HepG2 (cell line): ENCODE measurements around the gene LLGL1. TPM values are rescaled to one million over a fixed set of nuclear protein-coding genes. Genes with fewer than 3 reads are reported as not detected.
A peak's percentile ranks its signal among the peaks of the same experiment; 100 is the strongest.

Source experiments
- EEA1 ChIP-seq: sonication (generic); formaldehyde crosslinking; IDR thresholded peaks from 2 replicates; pipeline ENCODE4 v1.5.1; 2020; ENCODE audit warnings: mild to moderate bottlenecking, missing genetic modification reagents, borderline replicate concordance
- FOXO4 ChIP-seq: sonication (generic); formaldehyde crosslinking; conservative IDR thresholded peaks from 2 replicates; pipeline ENCODE4 v1.8.1; 2023; ENCODE audit warnings: missing genetic modification reagents
- HNRNPL ChIP-seq: fragments of 200-400 bp; formaldehyde crosslinking; IDR thresholded peaks from 2 replicates; pipeline ENCODE4 v1.6.1; 2017; ENCODE audit warnings: mild to moderate bottlenecking, low read depth, low read length
- POLR2G ChIP-seq: fragments of 200-400 bp; formaldehyde crosslinking; IDR thresholded peaks from 2 replicates; pipeline ENCODE4 v1.6.1; 2018; ENCODE audit warnings: mild to moderate bottlenecking, low read depth, low read length, moderate library complexity
- SRSF4 ChIP-seq: fragments of 200-400 bp; formaldehyde crosslinking; IDR thresholded peaks from one replicate; pipeline ENCODE4 v1.6.1; 2018; ENCODE audit warnings: mild to moderate bottlenecking, low read depth, low read length, moderate library complexity; ENCODE audit not compliant: poor library complexity, severe bottlenecking
- ZNF614 ChIP-seq: IDR thresholded peaks from 2 replicates; pipeline ENCODE4 v1.6.1; 2018; ENCODE audit warnings: missing biosample characterization, missing genetic modification reagents, inconsistent platforms, borderline replicate concordance
- ZNF746 ChIP-seq: sonication (generic); formaldehyde crosslinking; IDR thresholded peaks from 2 replicates; pipeline ENCODE4 v1.8.0; 2022; ENCODE audit warnings: mild to moderate bottlenecking, missing genetic modification reagents
- ZNF749 ChIP-seq: sonication (generic); formaldehyde crosslinking; IDR thresholded peaks from 2 replicates; pipeline ENCODE4 v1.8.0; 2022; ENCODE audit warnings: mild to moderate bottlenecking, missing genetic modification reagents, moderate library complexity, borderline replicate concordance
- ZNF770 ChIP-seq: sonication (generic); formaldehyde crosslinking; IDR thresholded peaks from 2 replicates; pipeline ENCODE4 v1.5.0; 2020; ENCODE audit warnings: mild to moderate bottlenecking, missing genetic modification reagents
- ZSCAN20 ChIP-seq: sonication (generic); formaldehyde crosslinking; IDR thresholded peaks from 2 replicates; pipeline ENCODE4 v1.4.0; 2020; ENCODE audit warnings: missing genetic modification reagents, mild to moderate bottlenecking, borderline replicate concordance
- polyA plus RNA-seq, 8 experiments: library from polyadenylated mRNA; depleted of rRNA in 3 of 8; stranded (reverse) in 7 of 8; unstranded in 1 of 8; fragments of >200 nt; fragmentation: Illumina TruSeq in 4 of 8; extraction: Trizol in 4 of 8; gene quantifications; 2 replicates each; pipeline versions ENCODE4 v1.2.1 to v1.2.3, GENCODE V29; 2011 to 2016; ENCODE audit warnings: low read depth in 4 of 8, missing spikeins in 1 of 8, mixed read lengths in 1 of 8; ENCODE audit not compliant: insufficient read depth in 1 of 8
- total RNA-seq, 5 experiments: library from RNA; depleted of rRNA; stranded (reverse); fragments of >200 nt; fragmentation: Illumina TruSeq; extraction: Trizol; gene quantifications; 2 replicates each; pipeline ENCODE4 v1.2.3, GENCODE V29; 2016; ENCODE audit warnings: low read depth in 1 of 5

The LLGL1 gene
- total and polyA plus RNA-seq, 2 of the 13 experiments (the other 11 are each of a cell fraction or from before 2014, with no cell fraction given) = 15.0 to 15.3 TPM

- TF ChIP-seq FOXO4 (CRISPR knock-in tag) = 0 out of 2 replicates have a peak, but pooled peaks have one; percentile 88
- TF ChIP-seq HNRNPL = 0 out of 2 replicates have a peak, but pooled peaks have one; percentile 17
- no peak for TF ChIP-seq POLR2G
- peak; percentile 96 for TF ChIP-seq ZNF770 (CRISPR knock-in tag)
- no peak for TF ChIP-seq ZNF614 (CRISPR knock-in tag)
- 0 out of 2 replicates have a peak, but pooled peaks have one; percentile 35 for TF ChIP-seq EEA1 (CRISPR knock-in tag)
- TF ChIP-seq ZSCAN20 (CRISPR knock-in tag) = no peak
- 0 out of 2 replicates have a peak, but pooled peaks have one; percentile 3 for TF ChIP-seq ZNF746
- TF ChIP-seq ZNF749 (CRISPR knock-in tag) = 0 out of 2 replicates have a peak, but pooled peaks have one; percentile 18
- no peak for TF ChIP-seq SRSF4
Measured at GRCh38 chr17:18182110-18182977, 43.1 kb upstream of the LLGL1 start (continued).
